PC-9 (cell line): ENCODE measurements around the gene PRDM16.

Experiments
- EZH2 ChIP-seq: fragments of 200-600 bp; sonication (generic); IDR thresholded peaks from 2 replicates; pipeline ENCODE4 v1.8.0; 2017; ENCODE audit warnings: antibody characterized with exemption, low read depth
- TF ChIP-seq, protein P1 (sequence below): fragments of 200-600 bp; sonication (generic); conservative IDR thresholded peaks from 2 replicates; pipeline ENCODE4 v1.6.1; 2017; ENCODE audit warnings: mixed run types, antibody characterized with exemption, mild to moderate bottlenecking, moderate library complexity

DNA sequence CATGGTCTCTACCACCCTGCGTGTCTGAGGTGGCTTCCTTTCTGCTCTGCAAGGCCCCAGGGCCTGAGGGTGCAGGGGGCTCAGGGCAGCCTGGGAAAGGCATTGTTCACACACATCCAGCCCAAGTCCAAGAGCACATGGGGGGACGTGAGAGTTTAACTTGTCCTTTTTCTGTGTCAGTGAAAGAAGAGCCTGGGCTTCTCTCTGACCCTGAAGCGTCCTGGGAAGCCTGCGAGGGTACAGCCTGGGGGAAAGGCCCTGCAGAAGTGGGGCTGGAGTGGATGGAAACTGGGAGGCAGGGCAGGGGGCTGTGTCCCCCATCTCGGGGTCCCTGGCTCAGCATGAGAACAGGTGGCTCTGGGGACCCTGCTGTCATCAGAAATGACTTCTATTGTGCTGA is 181.6 kb downstream of the PRDM16 start:
- TF ChIP-seq, protein P1, sequence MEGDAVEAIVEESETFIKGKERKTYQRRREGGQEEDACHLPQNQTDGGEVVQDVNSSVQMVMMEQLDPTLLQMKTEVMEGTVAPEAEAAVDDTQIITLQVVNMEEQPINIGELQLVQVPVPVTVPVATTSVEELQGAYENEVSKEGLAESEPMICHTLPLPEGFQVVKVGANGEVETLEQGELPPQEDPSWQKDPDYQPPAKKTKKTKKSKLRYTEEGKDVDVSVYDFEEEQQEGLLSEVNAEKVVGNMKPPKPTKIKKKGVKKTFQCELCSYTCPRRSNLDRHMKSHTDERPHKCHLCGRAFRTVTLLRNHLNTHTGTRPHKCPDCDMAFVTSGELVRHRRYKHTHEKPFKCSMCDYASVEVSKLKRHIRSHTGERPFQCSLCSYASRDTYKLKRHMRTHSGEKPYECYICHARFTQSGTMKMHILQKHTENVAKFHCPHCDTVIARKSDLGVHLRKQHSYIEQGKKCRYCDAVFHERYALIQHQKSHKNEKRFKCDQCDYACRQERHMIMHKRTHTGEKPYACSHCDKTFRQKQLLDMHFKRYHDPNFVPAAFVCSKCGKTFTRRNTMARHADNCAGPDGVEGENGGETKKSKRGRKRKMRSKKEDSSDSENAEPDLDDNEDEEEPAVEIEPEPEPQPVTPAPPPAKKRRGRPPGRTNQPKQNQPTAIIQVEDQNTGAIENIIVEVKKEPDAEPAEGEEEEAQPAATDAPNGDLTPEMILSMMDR = no peak
- TF ChIP-seq EZH2 = no peak
